Activated CD8-positive, alpha-beta memory T cell treated with anti-CD3 and anti-CD28 coated beads, Interleukin-2, amount 50 U/mL, for 1 hour (primary cell): Measurements from ENCODE around the gene HPGD.
"Not testable (repeated sequence)": the region's sequence is repeated elsewhere in the genome, so short reads cannot be mapped to it uniquely, and the experiment has no call there.

Experiments used
- DNase-seq: peaks from one replicate; pipeline ENCODE4 v3.0.0-alpha.2; 2020; ENCODE audit errors: extremely low read depth

The HPGD gene

GRCh38 chr4:174526731-174527130, 4.4 kb upstream of the HPGD start:
- DNase-seq, result no peak

- DNase-seq, result no peak
Observed at GRCh38 chr4:174524242-174524641, 2.0 kb upstream of the HPGD start.

- DNase-seq, result no peak
Observed at GRCh38 chr4:174523025-174523693, 871 bp upstream of the HPGD start.

GRCh38 chr4:174521800-174522182, 497 bp downstream of the HPGD start:
- DNase-seq, result no peak

- DNase-seq, result no peak
Observed at GRCh38 chr4:174520660-174521059, 1.6 kb downstream of the HPGD start.

- DNase-seq, result no peak
Observed at GRCh38 chr4:174517502-174518445, 4.5 kb downstream of the HPGD start.

GRCh38 chr4:174516794-174517193, 5.5 kb downstream of the HPGD start:
- DNase-seq, result no peak

- DNase-seq, result no peak
Observed at GRCh38 chr4:174516345-174516744, 5.9 kb downstream of the HPGD start.

- DNase-seq, result no peak
Observed at GRCh38 chr4:174512745-174513144, 9.5 kb downstream of the HPGD start.

GRCh38 chr4:174505892-174506291, 16.4 kb downstream of the HPGD start:
- no peak for DNase-seq

- no peak for DNase-seq
Observed at GRCh38 chr4:174505007-174505406, 17.3 kb downstream of the HPGD start.

- no peak for DNase-seq
Observed at GRCh38 chr4:174503079-174503715, 19.1 kb downstream of the HPGD start.

- no peak for DNase-seq
Observed at GRCh38 chr4:174496631-174497432, 25.5 kb downstream of the HPGD start.

GRCh38 chr4:174495626-174496025, 26.7 kb downstream of the HPGD start:
- no peak for DNase-seq

- DNase-seq, result no peak
Observed at GRCh38 chr4:174494726-174495125, 27.6 kb downstream of the HPGD start.

- no peak for DNase-seq
Observed at GRCh38 chr4:174494146-174494545, 28.1 kb downstream of the HPGD start.

GRCh38 chr4:174490451-174490961, 31.8 kb downstream of the HPGD start:
- no peak for DNase-seq

- not testable (repeated sequence) for DNase-seq
Observed at GRCh38 chr4:174488368-174488767, 33.9 kb downstream of the HPGD start.

- DNase-seq, result no peak
Observed at GRCh38 chr4:174485025-174485424, 37.3 kb downstream of the HPGD start.

GRCh38 chr4:174483792-174484191, 38.5 kb downstream of the HPGD start:
- DNase-seq, result no peak

- DNase-seq, result no peak
Observed at GRCh38 chr4:174479140-174479539, 43.1 kb downstream of the HPGD start.

GRCh38 chr4:174475528-174475927, 46.8 kb downstream of the HPGD start:
- DNase-seq, result no peak
